ENCODE results near the gene CHAF1B. TPM values are rescaled to one million over a fixed set of nuclear protein-coding genes. Genes with fewer than 3 reads are reported as not detected.

CHAF1B gene
- polyA plus RNA-seq, 3 donors = 0.24 TPM; not detected in 2

DNA sequence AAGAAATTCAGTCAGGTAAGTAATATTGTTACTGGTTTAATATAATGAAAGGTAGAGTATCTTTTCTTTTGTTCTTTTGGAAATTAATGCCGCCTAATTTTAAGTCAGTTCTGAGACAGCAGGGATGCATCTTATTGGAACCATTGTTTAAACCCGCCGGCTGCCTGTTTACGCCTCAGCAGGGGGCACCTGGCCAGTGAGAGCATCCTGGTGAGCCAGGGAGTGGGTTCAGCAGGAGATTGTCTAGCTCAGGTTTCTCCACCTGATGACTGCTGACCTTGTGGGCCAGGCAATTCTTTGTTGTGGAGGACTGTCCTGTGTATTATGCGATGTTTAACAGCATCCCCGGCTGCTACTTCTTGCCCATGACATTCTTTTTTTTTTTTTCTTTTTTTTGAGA lies 30.2 kb downstream of the CHAF1B start:
- Mint-ChIP-seq H3K9me3 (no peaks in the 10 kb centered on the region), H3K4me1 (peaks cover 4% of the 10 kb centered on the region), H3K27me3 (ENCODE audit: low read depth in 3 of 3) (peaks cover 0 to 6% (median 0%) of the 10 kb centered on the region in 3 donors), H3K4me3 (no peak overlapping the region), H3K36me3 (peaks cover 37 to 68% of the 10 kb centered on the region in 2 donors), H3K27ac (no peak overlapping the region)
- Histone ChIP-seq H3K4me2 (replicated peaks; ENCODE audit: extremely low read depth, low read length, poor library complexity, severe bottlenecking) (no peak overlapping the region), H3K36me3 (replicated peaks in 1 of 2; ENCODE audit: control insufficient read depth in 1 of 2, insufficient read depth in 2 of 2, low read length in 2 of 2) (peaks cover 9 to 52% of the 10 kb centered on the region in 2 donors), H3K9me3 (replicated peaks in 1 of 2; ENCODE audit: control insufficient read depth in 1 of 2, insufficient read depth in 1 of 2, low read length in 2 of 2) (no peaks in the 10 kb centered on the region), H3K27me3 (ENCODE audit: control insufficient read depth in 2 of 2, insufficient read depth in 2 of 2, low read length in 2 of 2) (no peaks in the 10 kb centered on the region), H3K9ac (ENCODE audit: insufficient read depth, low read length, poor library complexity, severe bottlenecking) (no peak overlapping the region), H3K27ac (ENCODE audit: low read depth in 1 of 2, low read length in 2 of 2) (no peak overlapping the region), H3K4me3 (replicated peaks in 1 of 3; ENCODE audit: low read depth in 2 of 3, low read length in 3 of 3) (no peak overlapping the region), H3K79me2 (ENCODE audit: insufficient read depth, low read length) (no peaks in the 10 kb centered on the region), H3K4me1 (ENCODE audit: control insufficient read depth in 1 of 2, insufficient read depth in 2 of 2, low read length in 2 of 2) (no peaks in the 10 kb centered on the region), H4K20me1 (ENCODE audit: insufficient read depth, low read length) (no peaks in the 10 kb centered on the region), H2AFZ (ENCODE audit: insufficient read depth, low read depth, low read length, poor library complexity, severe bottlenecking) (no peak overlapping the region)
- no peak for DNase-seq
- intact Hi-C loops (cut with micrococcal nuclease) = no loop called here
- WGBS (ENCODE audit: insufficient coverage) = 100% methylated on average over 4 of the region's 6 CpGs
- TF ChIP-seq, protein P1, sequence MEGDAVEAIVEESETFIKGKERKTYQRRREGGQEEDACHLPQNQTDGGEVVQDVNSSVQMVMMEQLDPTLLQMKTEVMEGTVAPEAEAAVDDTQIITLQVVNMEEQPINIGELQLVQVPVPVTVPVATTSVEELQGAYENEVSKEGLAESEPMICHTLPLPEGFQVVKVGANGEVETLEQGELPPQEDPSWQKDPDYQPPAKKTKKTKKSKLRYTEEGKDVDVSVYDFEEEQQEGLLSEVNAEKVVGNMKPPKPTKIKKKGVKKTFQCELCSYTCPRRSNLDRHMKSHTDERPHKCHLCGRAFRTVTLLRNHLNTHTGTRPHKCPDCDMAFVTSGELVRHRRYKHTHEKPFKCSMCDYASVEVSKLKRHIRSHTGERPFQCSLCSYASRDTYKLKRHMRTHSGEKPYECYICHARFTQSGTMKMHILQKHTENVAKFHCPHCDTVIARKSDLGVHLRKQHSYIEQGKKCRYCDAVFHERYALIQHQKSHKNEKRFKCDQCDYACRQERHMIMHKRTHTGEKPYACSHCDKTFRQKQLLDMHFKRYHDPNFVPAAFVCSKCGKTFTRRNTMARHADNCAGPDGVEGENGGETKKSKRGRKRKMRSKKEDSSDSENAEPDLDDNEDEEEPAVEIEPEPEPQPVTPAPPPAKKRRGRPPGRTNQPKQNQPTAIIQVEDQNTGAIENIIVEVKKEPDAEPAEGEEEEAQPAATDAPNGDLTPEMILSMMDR (IDR thresholded peaks at IDR 0.05) = no peak

DNA sequence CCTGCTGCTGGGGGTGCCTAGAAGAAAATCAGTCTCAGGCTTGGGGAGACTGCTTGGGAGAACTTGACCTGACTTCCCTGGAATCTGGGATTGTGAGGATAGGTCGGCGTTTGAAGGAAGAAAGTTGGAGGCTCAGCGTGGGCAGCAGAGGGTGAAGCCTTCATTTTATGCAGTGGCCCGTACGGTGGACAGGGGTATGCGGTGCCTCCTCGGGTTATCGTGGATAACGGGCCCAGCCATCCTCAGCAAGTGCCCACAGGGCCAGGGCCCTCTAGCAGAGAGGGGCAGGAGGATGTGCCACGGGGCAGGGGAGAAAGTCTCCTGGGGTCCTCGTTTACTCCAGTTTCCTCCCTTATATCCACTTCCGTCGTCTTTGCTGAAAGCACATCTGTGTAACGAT lies 34.0 kb downstream of the CHAF1B start:
- Histone ChIP-seq H3K4me1 (ENCODE audit: control insufficient read depth in 1 of 2, insufficient read depth in 2 of 2, low read length in 2 of 2) (no peaks in the 10 kb centered on the region), H3K79me2 (ENCODE audit: insufficient read depth, low read length) (no peaks in the 10 kb centered on the region), H3K27ac (ENCODE audit: low read depth in 1 of 2, low read length in 2 of 2) (no peak overlapping the region), H3K27me3 (ENCODE audit: control insufficient read depth in 2 of 2, insufficient read depth in 2 of 2, low read length in 2 of 2) (no peaks in the 10 kb centered on the region), H3K36me3 (replicated peaks in 1 of 2; ENCODE audit: control insufficient read depth in 1 of 2, insufficient read depth in 2 of 2, low read length in 2 of 2) (peaks cover 2 to 23% of the 10 kb centered on the region in 2 donors), H3K9me3 (replicated peaks in 1 of 2; ENCODE audit: control insufficient read depth in 1 of 2, insufficient read depth in 1 of 2, low read length in 2 of 2) (no peaks in the 10 kb centered on the region), H3K4me3 (replicated peaks in 1 of 3; ENCODE audit: low read depth in 2 of 3, low read length in 3 of 3) (no peak overlapping the region), H3K4me2 (replicated peaks; ENCODE audit: extremely low read depth, low read length, poor library complexity, severe bottlenecking) (no peak overlapping the region), H2AFZ (ENCODE audit: insufficient read depth, low read depth, low read length, poor library complexity, severe bottlenecking) (no peak overlapping the region), H3K9ac (ENCODE audit: insufficient read depth, low read length, poor library complexity, severe bottlenecking) (no peak overlapping the region), H4K20me1 (ENCODE audit: insufficient read depth, low read length) (no peaks in the 10 kb centered on the region)
- Mint-ChIP-seq H3K4me3 (no peak overlapping the region), H3K4me1 (peaks cover 8% of the 10 kb centered on the region), H3K27me3 (ENCODE audit: low read depth in 3 of 3) (peaks cover 0 to 4% (median 0%) of the 10 kb centered on the region in 3 donors), H3K36me3 (peaks cover 13 to 34% of the 10 kb centered on the region in 2 donors), H3K27ac (peak overlapping the region in 2 of 7 donors; percentile 1 to 41), H3K9me3 (no peaks in the 10 kb centered on the region)
- TF ChIP-seq, protein P1 (IDR thresholded peaks at IDR 0.05) = no peak
- DNase-seq = no peak
- intact Hi-C loops (cut with micrococcal nuclease) = no loop called here
- WGBS (ENCODE audit: insufficient coverage) = 98% methylated on average over 7 of the region's 14 CpGs

Measured in CD14-positive monocyte (primary cell).